B cell (primary cell): ENCODE data around the gene ALKBH5. TPM values are rescaled to one million over a fixed set of nuclear protein-coding genes. Genes with fewer than 3 reads are reported as not detected.
A peak's percentile ranks its signal among the peaks of the same experiment; 100 is the strongest.

ENCODE experiments used
- ATAC-seq: fragments of 200-7000 bp; cut with Tn5 transposase; one replicate; pipeline ENCODE4 v1.10.0; 2021; ENCODE audit warnings: low read depth, mild to moderate bottlenecking, moderate number of reproducible peaks, moderate library complexity
- CTCF ChIA-PET: fragments of 350-600 bp; sonication (Branson Sonifier 250); formaldehyde crosslinking; loops from one replicate; lab custom pipeline; 2021; ENCODE audit warnings: antibody characterized with exemption, inconsistent platforms; lab: Charles Lee
- POLR2A ChIA-PET: fragments of 350-600 bp; sonication (Branson Sonifier 250); formaldehyde crosslinking; loops from one replicate; lab custom pipeline; 2021; ENCODE audit warnings: antibody characterized with exemption; lab: Charles Lee
- DNase-seq: peaks from one replicate; pipeline ENCODE4 v3.0.0; 2013
- H2AFZ ChIP-seq: 2 replicates; pipeline ENCODE4 v1.6.1; 2012; ENCODE audit warnings: mild to moderate bottlenecking, low read depth, low read length; ENCODE audit not compliant: insufficient read depth, poor library complexity, severe bottlenecking
- H3K27ac ChIP-seq, 2 donors: 1 replicate in 1 of 2; 2 replicates in 1 of 2; pipeline ENCODE4 v1.5.1; 2012 to 2013; ENCODE audit warnings: low read length in 2 of 2, mild to moderate bottlenecking in 2 of 2, moderate library complexity in 1 of 2
- H3K27me3 ChIP-seq, 4 experiments: fragments of 200-600 bp in 1 of 4; sonication (generic) in 1 of 4; replicated peaks in 1 of 4; 1 replicate in 2 of 4; 2 replicates in 2 of 4; pipeline versions ENCODE4 v1.6.1 to v1.7.0; 2013 to 2016; ENCODE audit warnings: low read length in 3 of 4, mild to moderate bottlenecking in 2 of 4, mixed read lengths in 1 of 4, moderate library complexity in 1 of 4; ENCODE audit not compliant: insufficient read depth in 4 of 4, control insufficient read depth in 3 of 4; ENCODE audit errors: control extremely low read depth in 1 of 4
- H3K36me3 ChIP-seq, 2 experiments: replicated peaks in 1 of 2; 1 replicate in 1 of 2; 2 replicates in 1 of 2; pipeline versions ENCODE4 v1.6.1 to v1.7.1; 2013; ENCODE audit warnings: low read length in 1 of 2; ENCODE audit not compliant: insufficient read depth in 2 of 2, control insufficient read depth in 1 of 2; ENCODE audit errors: control extremely low read depth in 1 of 2, extremely low read depth in 1 of 2
- H3K4me1 ChIP-seq, 2 donors: fragments of 200-600 bp in 1 of 2; sonication (generic) in 1 of 2; 1 replicate in 1 of 2; 2 replicates in 1 of 2; pipeline versions ENCODE4 v1.5.1 to v1.6.1; 2013 to 2017; ENCODE audit warnings: low read length in 2 of 2; ENCODE audit not compliant: control insufficient read depth in 2 of 2, insufficient read depth in 2 of 2
- H3K4me2 ChIP-seq: replicated peaks from 2 replicates; pipeline ENCODE3; 2012; ENCODE audit warnings: mild to moderate bottlenecking, low read depth, low read length; ENCODE audit not compliant: poor library complexity, severe bottlenecking
- H3K4me3 ChIP-seq, 5 experiments: fragments of 200-600 bp in 1 of 5; sonication (generic) in 1 of 5; 1 replicate in 3 of 5; 2 replicates in 2 of 5; pipeline versions ENCODE4 v1.5.1 to v1.7.0; 2011 to 2016; ENCODE audit warnings: low read length in 4 of 5, mild to moderate bottlenecking in 4 of 5, low read depth in 2 of 5, control low read depth in 1 of 5, moderate library complexity in 1 of 5; ENCODE audit not compliant: insufficient read depth in 1 of 5; ENCODE audit errors: control extremely low read depth in 1 of 5, extremely low read depth in 1 of 5
- H3K79me2 ChIP-seq: fragments of 200-600 bp; sonication (generic); one replicate; pipeline ENCODE4 v1.6.0; 2016; ENCODE audit warnings: low read length; ENCODE audit not compliant: control insufficient read depth, insufficient read depth
- H3K9ac ChIP-seq: fragments of 200-600 bp; sonication (generic); 2 replicates; pipeline ENCODE4 v1.6.1; 2017; ENCODE audit warnings: mild to moderate bottlenecking, low read length, moderate library complexity
- H3K9me3 ChIP-seq, 3 donors: one replicate each; pipeline versions ENCODE4 v1.6.1 to v1.7.1; 2013; ENCODE audit warnings: low read length in 2 of 3; ENCODE audit not compliant: control insufficient read depth in 2 of 3, insufficient read depth in 1 of 3; ENCODE audit errors: control extremely low read depth in 1 of 3
- H4K20me1 ChIP-seq: 2 replicates; pipeline ENCODE4 v1.6.0; 2012; ENCODE audit warnings: mild to moderate bottlenecking, low read length; ENCODE audit not compliant: insufficient read depth, control insufficient read depth, poor library complexity, severe bottlenecking
- H3K27ac Mint-ChIP-seq: one replicate; pipeline ENCODE4 v1.8.0; 2021; ENCODE audit warnings: mixed read lengths
- H3K27me3 Mint-ChIP-seq: one replicate; pipeline ENCODE4 v1.8.0; 2021; ENCODE audit warnings: mixed read lengths
- H3K4me1 Mint-ChIP-seq: one replicate; pipeline ENCODE4 v1.8.0; 2021; ENCODE audit warnings: mixed read lengths
- H3K4me3 Mint-ChIP-seq: one replicate; pipeline ENCODE4 v1.8.0; 2021; ENCODE audit warnings: mixed read lengths
- H3K9me3 Mint-ChIP-seq: one replicate; pipeline ENCODE4 v1.8.0; 2022; ENCODE audit warnings: mixed read lengths; ENCODE audit not compliant: insufficient read depth
- CTCF ChIP-seq: fragments of 200-600 bp; IDR thresholded peaks from one replicate; pipeline ENCODE4 v1.8.0; 2022; ENCODE audit warnings: antibody characterized with exemption, mild to moderate bottlenecking
- EZH2 ChIP-seq: IDR thresholded peaks from 2 replicates; pipeline ENCODE4 v1.6.1; 2012; ENCODE audit warnings: borderline replicate concordance, low read depth, mild to moderate bottlenecking, moderate library complexity, low read length; ENCODE audit not compliant: insufficient read depth, poor library complexity, severe bottlenecking
- WGBS: methylation state at CpG from one replicate; pipeline ENCODE4 v1.1.5; 2013; ENCODE audit warnings: missing lambda C conversion rate; ENCODE audit not compliant: insufficient coverage; 5-methylcytosine and 5-hydroxymethylcytosine counted together
- intact Hi-C: fragments of 100-400 bp; cut with micrococcal nuclease; formaldehyde crosslinking; loops from one replicate; pipeline ENCODE4 v1.10.0; 2022
- polyA minus RNA-seq: library from RNA; depleted of rRNA, polyadenylated mRNA; stranded (reverse); fragments of >200 nt; gene quantifications from 2 replicates; pipeline ENCODE4 v1.2.3, GENCODE V29; 2012
- polyA plus RNA-seq: library from polyadenylated mRNA; depleted of rRNA; stranded (reverse); fragments of >200 nt; gene quantifications from 2 replicates; pipeline ENCODE4 v1.2.3, GENCODE V29; 2012
- total RNA-seq, 2 donors: library from RNA; stranded (reverse); fragments of 120-200 nt in 1 of 2; gene quantifications; 1 replicate in 1 of 2; 2 replicates in 1 of 2; pipeline versions ENCODE4 v1.2.3 to v1.2.4, GENCODE V29; 2013 to 2022

The ALKBH5 gene
- total RNA-seq: 103 and 104 TPM in 2 replicates
- total RNA-seq (2013): 78.7 TPM
- 63.3 and 97.4 TPM in 2 replicates for polyA plus RNA-seq
- polyA minus RNA-seq: 113 and 122 TPM in 2 replicates

DNA sequence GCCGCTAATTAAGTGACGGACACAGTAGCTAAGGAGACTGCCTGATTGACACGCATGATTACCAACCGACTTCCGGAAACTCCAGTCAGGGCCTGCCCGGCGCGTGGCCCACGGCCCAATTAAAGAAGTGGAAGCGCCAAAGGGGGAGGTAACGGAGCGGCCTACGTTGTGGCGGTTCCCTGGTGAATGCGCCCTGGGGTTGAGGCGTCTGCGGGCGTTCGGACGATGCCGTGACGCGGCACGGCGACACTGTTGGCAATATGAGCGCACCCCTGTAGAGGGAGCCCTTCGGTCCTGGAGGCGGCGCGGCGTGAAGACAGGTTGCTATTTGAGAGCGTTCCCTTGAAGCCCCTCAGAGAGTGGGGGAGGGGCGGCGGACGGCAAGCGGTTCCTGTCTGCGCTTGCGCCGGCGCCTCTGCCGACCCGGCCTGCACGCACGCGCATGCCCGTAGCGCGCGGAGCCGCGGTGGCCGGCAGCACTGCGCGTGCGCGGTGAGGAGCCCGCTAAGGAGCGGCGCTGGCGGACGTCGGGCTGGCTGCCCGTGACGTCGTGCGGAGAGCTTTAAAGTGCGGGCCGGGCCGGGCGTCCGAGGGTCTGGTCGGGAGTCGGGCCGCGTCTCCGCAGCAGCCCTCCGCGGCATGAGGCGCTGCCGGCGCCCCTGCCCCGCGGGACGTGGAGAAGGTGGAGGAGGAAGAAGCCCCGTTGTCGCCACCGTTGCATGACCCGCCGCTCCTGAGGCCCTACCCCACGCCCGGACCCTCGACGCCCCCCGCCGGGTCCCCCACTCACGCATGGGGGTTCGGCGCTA is at the start of gene ALKBH5:
TSS of gene ALKBH5 (plus strand) at position 495 of the 809 bp plus-strand sequence. CDS start 416 bp downstream, outside the sequence.
- POLR2A ChIA-PET: interaction anchor here (0.5 to 3.1 kb wide), 8 partner anchors 26 to 211 kb away, joined by 3 to 30 read pairs (median 4); partner anchors contain the start of genes ATPAF2, DRC3, GID4 and TOM1L2
- Histone ChIP-seq H3K27me3 (no peaks in the 10 kb centered on the region), H4K20me1 (peaks cover 39% of the 10 kb centered on the region), H3K4me2 (peak within 1 kb of the TSS; percentile 97), H2AFZ (peak within 1 kb of the TSS; percentile 88), H3K4me3 (peak within 1 kb of the TSS; percentile 65 to 94 (median 81)), H3K4me1 (peaks cover 45 to 49% of the 10 kb centered on the region in 2 donors), H3K36me3 (peaks cover 6 to 27% of the 10 kb centered on the region in 2 experiments), H3K27ac (peak within 1 kb of the TSS; percentile 93 to 96), H3K9ac (peak within 1 kb of the TSS; percentile 93), H3K9me3 (no peaks in the 10 kb centered on the region), H3K79me2 (peaks cover 50% of the 10 kb centered on the region)
- CTCF ChIA-PET: interaction anchor here (0.6 to 1.5 kb wide), 9 partner anchors 10 to 870 kb away, joined by 3 to 5 read pairs (median 3); no protein-coding TSS in a partner anchor
- TF ChIP-seq CTCF (peak; percentile 63), EZH2 (no peak)
- H3K27me3 Mint-ChIP-seq: no peaks in the 10 kb centered on the region
- intact Hi-C loops: loop anchor here (1.0 to 2.0 kb wide), 9 partner anchors 25 to 347 kb away; partner anchors contain the start of genes DRC3, DRG2, FLII and LLGL1
- WGBS: under 1% methylated on average over 98 of the region's 98 CpGs
- ATAC-seq (peak; percentile 82), DNase-seq (peak; percentile 100)
- H3K9me3 Mint-ChIP-seq: no peaks in the 10 kb centered on the region
- H3K27ac Mint-ChIP-seq: peak within 1 kb of the TSS; percentile 100
- H3K4me1 Mint-ChIP-seq: peaks cover 50% of the 10 kb centered on the region
- peak within 1 kb of the TSS; percentile 99 for H3K4me3 Mint-ChIP-seq

DNA sequence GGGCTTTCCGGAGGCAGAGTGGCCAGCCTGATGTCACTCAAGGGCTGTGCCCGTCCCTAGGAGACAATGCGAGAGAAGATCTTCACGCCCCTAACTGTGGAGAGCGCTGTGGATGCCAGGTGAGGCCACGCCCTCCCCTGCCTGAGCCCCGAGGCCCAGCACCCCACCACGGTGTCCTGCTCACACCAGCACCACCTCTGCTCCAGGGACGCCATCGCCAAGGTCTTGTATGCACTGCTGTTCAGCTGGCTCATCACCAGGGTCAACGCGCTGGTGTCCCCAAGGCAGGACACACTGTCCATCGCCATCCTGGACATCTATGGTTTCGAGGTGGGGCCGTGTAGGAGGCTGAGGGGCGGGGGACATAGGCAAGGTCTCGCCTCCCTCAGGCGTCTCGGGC is 47.3 kb upstream of the ALKBH5 start:
- no peak overlapping the region for H2AFZ ChIP-seq
- intact Hi-C loops: no loop called here
- ChIA-PET POLR2A (no interaction called here), CTCF (no interaction called here)
- no peak for TF ChIP-seq EZH2
- TF ChIP-seq CTCF: no peak
- no peak overlapping the region for H3K4me3 ChIP-seq
- ATAC-seq (no peak), DNase-seq (no peak)
- H3K4me1 Mint-ChIP-seq: peaks cover 4% of the 10 kb centered on the region
- H3K4me3 Mint-ChIP-seq: no peak overlapping the region
- no peaks in the 10 kb centered on the region for H4K20me1 ChIP-seq
- no peaks in the 10 kb centered on the region for H3K9me3 Mint-ChIP-seq
- no peaks in the 10 kb centered on the region for H3K79me2 ChIP-seq
- no peaks in the 10 kb centered on the region for H3K36me3 ChIP-seq
- H3K9me3 ChIP-seq: no peaks in the 10 kb centered on the region
- H3K9ac ChIP-seq: no peak overlapping the region
- peaks cover 10% of the 10 kb centered on the region for H3K27me3 Mint-ChIP-seq
- no peak overlapping the region for H3K27ac Mint-ChIP-seq
- 84% methylated on average over 19 of the region's 19 CpGs for WGBS
- H3K4me2 ChIP-seq: no peak overlapping the region
- no peak overlapping the region for H3K27ac ChIP-seq
- peaks cover 0 to 5% (median 1%) of the 10 kb centered on the region in 4 experiments for H3K27me3 ChIP-seq
- peaks cover 0 to 4% of the 10 kb centered on the region in 2 donors for H3K4me1 ChIP-seq
